Central memory CD8-positive, alpha-beta T cell (primary cell): ENCODE results near the gene PDGFD.

Source experiments
- ATAC-seq: fragments of 150-1000 bp; cut with Tn5 transposase; replicated peaks from 2 replicates; pipeline ENCODE4 v1.10.0; 2022; ENCODE audit warnings: mild to moderate bottlenecking, moderate FRiP score, moderate number of reproducible peaks; ENCODE audit not compliant: poor library complexity, severe bottlenecking; ENCODE audit errors: extremely low read depth
- DNase-seq, 2 donors: peaks; one replicate each; pipeline ENCODE4 v3.0.0; 2021; ENCODE audit warnings: low spot score in 2 of 2
- H3K27ac Mint-ChIP-seq: one replicate; pipeline ENCODE4 v1.8.0; 2022; ENCODE audit warnings: low read depth, mild to moderate bottlenecking, moderate library complexity, mixed read lengths
- H3K27me3 Mint-ChIP-seq: one replicate; pipeline ENCODE4 v1.8.0; 2022; ENCODE audit warnings: mixed read lengths
- H3K36me3 Mint-ChIP-seq: one replicate; pipeline ENCODE4 v1.8.0; 2022; ENCODE audit warnings: mild to moderate bottlenecking, moderate library complexity, mixed read lengths; ENCODE audit not compliant: insufficient read depth
- H3K4me1 Mint-ChIP-seq: one replicate; pipeline ENCODE4 v1.8.0; 2022; ENCODE audit warnings: mixed read lengths
- H3K4me3 Mint-ChIP-seq: one replicate; pipeline ENCODE4 v1.8.0; 2022; ENCODE audit warnings: mild to moderate bottlenecking, moderate library complexity, mixed read lengths
- H3K9me3 Mint-ChIP-seq: one replicate; pipeline ENCODE4 v1.8.0; 2022; ENCODE audit warnings: mixed read lengths

The PDGFD gene

GRCh38 chr11:104159356-104159755 lies 4.6 kb downstream of the PDGFD start:
- peaks cover 5% of the 10 kb centered on the region for H3K36me3 Mint-ChIP-seq
- no peak overlapping the region for H3K27ac Mint-ChIP-seq
- H3K27me3 Mint-ChIP-seq: no peaks in the 10 kb centered on the region
- H3K4me3 Mint-ChIP-seq: no peak overlapping the region
- peaks cover 14% of the 10 kb centered on the region for H3K4me1 Mint-ChIP-seq
- no peaks in the 10 kb centered on the region for H3K9me3 Mint-ChIP-seq
- ATAC-seq: no peak
- DNase-seq: no peak

- H3K27me3 Mint-ChIP-seq: no peaks in the 10 kb centered on the region
- no peaks in the 10 kb centered on the region for H3K9me3 Mint-ChIP-seq
- H3K4me1 Mint-ChIP-seq: peaks cover 21% of the 10 kb centered on the region
Observed at GRCh38 chr11:104155375-104155774, 8.6 kb downstream of the PDGFD start.

GRCh38 chr11:104154296-104154695 lies 9.7 kb downstream of the PDGFD start:
- ATAC-seq (no peak), DNase-seq (no peak)
- no peaks in the 10 kb centered on the region for H3K9me3 Mint-ChIP-seq
- peaks cover 21% of the 10 kb centered on the region for H3K4me1 Mint-ChIP-seq
- H3K36me3 Mint-ChIP-seq: no peaks in the 10 kb centered on the region
- no peak overlapping the region for H3K4me3 Mint-ChIP-seq
- H3K27me3 Mint-ChIP-seq: no peaks in the 10 kb centered on the region
- no peak overlapping the region for H3K27ac Mint-ChIP-seq

More at GRCh38 chr11:104155375-104155774, 8.6 kb downstream of the PDGFD start:
- DNase-seq (no peak), ATAC-seq (no peak)
- H3K36me3 Mint-ChIP-seq: no peaks in the 10 kb centered on the region
- no peak overlapping the region for H3K27ac Mint-ChIP-seq
- no peak overlapping the region for H3K4me3 Mint-ChIP-seq

- Mint-ChIP-seq H3K4me3 (peak overlapping the region; percentile 44), H3K27me3 (no peaks in the 10 kb centered on the region), H3K9me3 (no peaks in the 10 kb centered on the region), H3K27ac (peak overlapping the region; percentile 21), H3K4me1 (peaks cover 21% of the 10 kb centered on the region), H3K36me3 (no peaks in the 10 kb centered on the region)
- ATAC-seq: peak; percentile 74
- DNase-seq: no peak
Observed at GRCh38 chr11:104152941-104153505, 10.9 kb downstream of the PDGFD start.

- Mint-ChIP-seq H3K27ac (no peak overlapping the region), H3K9me3 (no peaks in the 10 kb centered on the region), H3K4me1 (peaks cover 21% of the 10 kb centered on the region), H3K36me3 (no peaks in the 10 kb centered on the region), H3K4me3 (no peak overlapping the region), H3K27me3 (no peaks in the 10 kb centered on the region)
- DNase-seq: no peak
- ATAC-seq: no peak
Observed at GRCh38 chr11:104151404-104152204, 12.3 kb downstream of the PDGFD start.

- no peaks in the 10 kb centered on the region for H3K27me3 Mint-ChIP-seq
- no peak overlapping the region for H3K4me3 Mint-ChIP-seq
- no peak overlapping the region for H3K27ac Mint-ChIP-seq
- no peak for DNase-seq
- no peaks in the 10 kb centered on the region for H3K36me3 Mint-ChIP-seq
- peaks cover 20% of the 10 kb centered on the region for H3K4me1 Mint-ChIP-seq
- H3K9me3 Mint-ChIP-seq: no peaks in the 10 kb centered on the region
- no peak for ATAC-seq
Observed at GRCh38 chr11:104148706-104149105, 15.2 kb downstream of the PDGFD start.

GRCh38 chr11:104148074-104148473 lies 15.9 kb downstream of the PDGFD start:
- peaks cover 13% of the 10 kb centered on the region for H3K4me1 Mint-ChIP-seq
- DNase-seq: no peak
- no peak overlapping the region for H3K4me3 Mint-ChIP-seq
- no peaks in the 10 kb centered on the region for H3K36me3 Mint-ChIP-seq
- no peaks in the 10 kb centered on the region for H3K9me3 Mint-ChIP-seq
- no peak overlapping the region for H3K27ac Mint-ChIP-seq
- no peaks in the 10 kb centered on the region for H3K27me3 Mint-ChIP-seq
- ATAC-seq: no peak

- Mint-ChIP-seq H3K27me3 (no peaks in the 10 kb centered on the region), H3K4me1 (peaks cover 8% of the 10 kb centered on the region), H3K4me3 (no peak overlapping the region), H3K36me3 (peaks cover 1% of the 10 kb centered on the region), H3K27ac (no peak overlapping the region), H3K9me3 (no peaks in the 10 kb centered on the region)
- no peak for ATAC-seq
- no peak for DNase-seq
Observed at GRCh38 chr11:104146943-104147342, 17.0 kb downstream of the PDGFD start.

GRCh38 chr11:104146421-104146820 lies 17.5 kb downstream of the PDGFD start:
- ATAC-seq: no peak
- Mint-ChIP-seq H3K27me3 (no peaks in the 10 kb centered on the region), H3K36me3 (peaks cover 1% of the 10 kb centered on the region), H3K4me1 (peaks cover 8% of the 10 kb centered on the region), H3K4me3 (no peak overlapping the region), H3K27ac (no peak overlapping the region), H3K9me3 (no peaks in the 10 kb centered on the region)
- no peak for DNase-seq

- no peaks in the 10 kb centered on the region for H3K27me3 Mint-ChIP-seq
- H3K9me3 Mint-ChIP-seq: no peaks in the 10 kb centered on the region
- no peak overlapping the region for H3K4me3 Mint-ChIP-seq
- ATAC-seq (no peak), DNase-seq (no peak)
- H3K4me1 Mint-ChIP-seq: no peaks in the 10 kb centered on the region
- H3K27ac Mint-ChIP-seq: no peak overlapping the region
- H3K36me3 Mint-ChIP-seq: peaks cover 1% of the 10 kb centered on the region
Observed at GRCh38 chr11:104145062-104145461, 18.9 kb downstream of the PDGFD start.

- no peaks in the 10 kb centered on the region for H3K9me3 Mint-ChIP-seq
- no peak overlapping the region for H3K4me3 Mint-ChIP-seq
- H3K27me3 Mint-ChIP-seq: no peaks in the 10 kb centered on the region
Observed at GRCh38 chr11:104142698-104143097, 21.2 kb downstream of the PDGFD start.

GRCh38 chr11:104136861-104137260 lies 27.1 kb downstream of the PDGFD start:
- Mint-ChIP-seq H3K27ac (no peak overlapping the region), H3K4me1 (peaks cover 10% of the 10 kb centered on the region), H3K4me3 (no peak overlapping the region), H3K27me3 (no peaks in the 10 kb centered on the region), H3K9me3 (no peaks in the 10 kb centered on the region), H3K36me3 (no peaks in the 10 kb centered on the region)
- DNase-seq: no peak
- ATAC-seq: no peak

More at GRCh38 chr11:104142698-104143097, 21.2 kb downstream of the PDGFD start:
- H3K27ac Mint-ChIP-seq: no peak overlapping the region
- DNase-seq (no peak), ATAC-seq (no peak)
- no peaks in the 10 kb centered on the region for H3K4me1 Mint-ChIP-seq
- peaks cover 1% of the 10 kb centered on the region for H3K36me3 Mint-ChIP-seq

GRCh38 chr11:104134745-104135144 lies 29.2 kb downstream of the PDGFD start:
- no peaks in the 10 kb centered on the region for H3K36me3 Mint-ChIP-seq
- H3K4me3 Mint-ChIP-seq: no peak overlapping the region
- H3K4me1 Mint-ChIP-seq: peaks cover 10% of the 10 kb centered on the region
- DNase-seq (no peak), ATAC-seq (no peak)
- H3K27ac Mint-ChIP-seq: no peak overlapping the region
- H3K27me3 Mint-ChIP-seq: no peaks in the 10 kb centered on the region
- H3K9me3 Mint-ChIP-seq: no peaks in the 10 kb centered on the region
